ENCODE results near the gene TEX19. TPM values are rescaled to one million over a fixed set of nuclear protein-coding genes. Genes with fewer than 3 reads are reported as not detected.

The TEX19 gene
- 0.34 to 0.83 TPM (median 0.43 TPM) in 5 replicates for total RNA-seq (2022; extraction: Qiagen RNA extraction; ENCODE audit: low read depth)

GRCh38 chr17:82358465-82359350, at the start of gene TEX19:
Gene TEX19, plus strand, starts transcription at chr17:82359247. Its CDS starts 2,904 bp downstream, at chr17:82362151.

GRCh38 chr17:82317394-82318168, 41.5 kb upstream of the TEX19 start, which contains the start of gene CD7:
Gene CD7, minus strand, starts transcription at chr17:82317608. Its CDS starts 113 bp downstream, at chr17:82317495.

GRCh38 chr17:82333279-82334171, 25.5 kb upstream of the TEX19 start, which contains the start of gene SECTM1:
Gene SECTM1, minus strand, starts transcription at chr17:82333766. Its CDS starts 6,526 bp downstream, at chr17:82327240.

GRCh38 chr17:82371333-82372248, 12.5 kb downstream of the TEX19 start, which contains the start of gene UTS2R:
Gene UTS2R, plus strand, starts transcription at chr17:82371765. Its CDS starts 2,560 bp downstream, at chr17:82374325.

Other genes starting within 250 kb of the TEX19 start
- 15.5 to 28.9 TPM (median 27.5 TPM) in 5 replicates for gene CCDC57, start 146.4 kb upstream of the TEX19 start, total RNA-seq (2022; extraction: Qiagen RNA extraction; ENCODE audit: low read depth)
- 65.3 to 167 TPM (median 146 TPM) in 5 replicates for gene SLC16A3, start 130.2 kb upstream of the TEX19 start, total RNA-seq (2022; extraction: Qiagen RNA extraction; ENCODE audit: low read depth)
- 163 to 231 TPM (median 218 TPM) in 5 replicates for gene CSNK1D, start 85.5 kb upstream of the TEX19 start, total RNA-seq (2022; extraction: Qiagen RNA extraction; ENCODE audit: low read depth)
- 0.11 TPM in 1 of 5 replicates, not detected in the others for gene CD7, start 41.6 kb upstream of the TEX19 start, total RNA-seq (2022; extraction: Qiagen RNA extraction; ENCODE audit: low read depth)
- 1.4 to 4.2 TPM (median 1.8 TPM) in 5 replicates for gene SECTM1, start 25.5 kb upstream of the TEX19 start, total RNA-seq (2022; extraction: Qiagen RNA extraction; ENCODE audit: low read depth)
- not detected in 5 replicates for gene UTS2R, start 12.5 kb downstream of the TEX19 start, total RNA-seq (2022; extraction: Qiagen RNA extraction; ENCODE audit: low read depth)
- 9.1 to 16.3 TPM (median 13.9 TPM) in 5 replicates for gene HEXD, start 59.1 kb downstream of the TEX19 start, total RNA-seq (2022; extraction: Qiagen RNA extraction; ENCODE audit: low read depth)
- 13.4 to 25.8 TPM (median 23.9 TPM) in 5 replicates for gene OGFOD3, start 59.3 kb downstream of the TEX19 start, total RNA-seq (2022; extraction: Qiagen RNA extraction; ENCODE audit: low read depth)
- 44.2 to 66.5 TPM (median 56.5 TPM) in 5 replicates for gene CYBC1, start 91.5 kb downstream of the TEX19 start, total RNA-seq (2022; extraction: Qiagen RNA extraction; ENCODE audit: low read depth)
- 45.5 to 57.0 TPM (median 48.6 TPM) in 5 replicates for gene NARF, start 99.5 kb downstream of the TEX19 start, total RNA-seq (2022; extraction: Qiagen RNA extraction; ENCODE audit: low read depth)
- 44.3 to 63.1 TPM (median 54.7 TPM) in 5 replicates for gene FOXK2, start 160.5 kb downstream of the TEX19 start, total RNA-seq (2022; extraction: Qiagen RNA extraction; ENCODE audit: low read depth)

All from A549 treated with ZK216348 at 1 μM for 4 hours (cell line).